HG03095 (cell line): ENCODE measurements around the gene SOX8.
A peak's percentile ranks its signal among the peaks of the same experiment; 100 is the strongest.
"Not testable (repeated sequence)": the region's sequence is repeated elsewhere in the genome, so short reads cannot be mapped to it uniquely, and the experiment has no call there.

ENCODE experiments used
- ATAC-seq: cut with Tn5 transposase; IDR thresholded peaks from one replicate; pipeline ENCODE4 v1.9.1; 2021; ENCODE audit warnings: moderate library complexity; ENCODE audit not compliant: unreplicated experiment

Gene SOX8

GRCh38 chr16:953818-954217, 27.8 kb upstream of the SOX8 start:
- ATAC-seq, result not testable (repeated sequence)

- not testable (repeated sequence) for ATAC-seq
Observed at GRCh38 chr16:955766-956165, 25.8 kb upstream of the SOX8 start.

GRCh38 chr16:959232-960040, 22.1 kb upstream of the SOX8 start:
- no peak for ATAC-seq

GRCh38 chr16:962366-962765, 19.2 kb upstream of the SOX8 start:
- ATAC-seq, result no peak

- ATAC-seq, result no peak
Observed at GRCh38 chr16:962901-963814, 18.4 kb upstream of the SOX8 start.

GRCh38 chr16:963913-964312, 17.7 kb upstream of the SOX8 start:
- no peak for ATAC-seq

- ATAC-seq, result no peak
Observed at GRCh38 chr16:964356-965035, 17.1 kb upstream of the SOX8 start.

- no peak for ATAC-seq
Observed at GRCh38 chr16:965036-965395, 16.6 kb upstream of the SOX8 start.

GRCh38 chr16:965487-965886, 16.1 kb upstream of the SOX8 start:
- ATAC-seq, result no peak

- ATAC-seq, result no peak
Observed at GRCh38 chr16:966035-966434, 15.5 kb upstream of the SOX8 start.

GRCh38 chr16:966505-966904, 15.1 kb upstream of the SOX8 start:
- no peak for ATAC-seq

- ATAC-seq, result no peak
Observed at GRCh38 chr16:967077-967541, 14.5 kb upstream of the SOX8 start.

GRCh38 chr16:967546-968295, 13.8 kb upstream of the SOX8 start:
- no peak for ATAC-seq

GRCh38 chr16:968620-969019, 12.9 kb upstream of the SOX8 start:
- ATAC-seq, result no peak

GRCh38 chr16:969508-970385, 11.8 kb upstream of the SOX8 start:
- no peak for ATAC-seq

GRCh38 chr16:970386-970765, 11.2 kb upstream of the SOX8 start:
- ATAC-seq, result no peak

- ATAC-seq, result peak; percentile 74
Observed at GRCh38 chr16:970766-971581, 10.6 kb upstream of the SOX8 start, which contains the start of gene LMF1. Gene LMF1, minus strand, starts transcription at chr16:970984. Its CDS starts 4 bp downstream, at chr16:970980.

GRCh38 chr16:971582-971905, 10.0 kb upstream of the SOX8 start:
- no peak for ATAC-seq

GRCh38 chr16:971981-972315, 9.6 kb upstream of the SOX8 start:
- ATAC-seq, result no peak
